ENCODE data around the gene USF2. TPM values are rescaled to one million over a fixed set of nuclear protein-coding genes. Genes with fewer than 3 reads are reported as not detected.
A peak's percentile ranks its signal among the peaks of the same experiment; 100 is the strongest.
"Not testable (repeated sequence)": the region's sequence is repeated elsewhere in the genome, so short reads cannot be mapped to it uniquely, and the experiment has no call there.

USF2 gene
- 90.7 and 98.8 TPM in 2 replicates for total RNA-seq (2014; rRNA removed; shearing (Covaris generic))

DNA sequence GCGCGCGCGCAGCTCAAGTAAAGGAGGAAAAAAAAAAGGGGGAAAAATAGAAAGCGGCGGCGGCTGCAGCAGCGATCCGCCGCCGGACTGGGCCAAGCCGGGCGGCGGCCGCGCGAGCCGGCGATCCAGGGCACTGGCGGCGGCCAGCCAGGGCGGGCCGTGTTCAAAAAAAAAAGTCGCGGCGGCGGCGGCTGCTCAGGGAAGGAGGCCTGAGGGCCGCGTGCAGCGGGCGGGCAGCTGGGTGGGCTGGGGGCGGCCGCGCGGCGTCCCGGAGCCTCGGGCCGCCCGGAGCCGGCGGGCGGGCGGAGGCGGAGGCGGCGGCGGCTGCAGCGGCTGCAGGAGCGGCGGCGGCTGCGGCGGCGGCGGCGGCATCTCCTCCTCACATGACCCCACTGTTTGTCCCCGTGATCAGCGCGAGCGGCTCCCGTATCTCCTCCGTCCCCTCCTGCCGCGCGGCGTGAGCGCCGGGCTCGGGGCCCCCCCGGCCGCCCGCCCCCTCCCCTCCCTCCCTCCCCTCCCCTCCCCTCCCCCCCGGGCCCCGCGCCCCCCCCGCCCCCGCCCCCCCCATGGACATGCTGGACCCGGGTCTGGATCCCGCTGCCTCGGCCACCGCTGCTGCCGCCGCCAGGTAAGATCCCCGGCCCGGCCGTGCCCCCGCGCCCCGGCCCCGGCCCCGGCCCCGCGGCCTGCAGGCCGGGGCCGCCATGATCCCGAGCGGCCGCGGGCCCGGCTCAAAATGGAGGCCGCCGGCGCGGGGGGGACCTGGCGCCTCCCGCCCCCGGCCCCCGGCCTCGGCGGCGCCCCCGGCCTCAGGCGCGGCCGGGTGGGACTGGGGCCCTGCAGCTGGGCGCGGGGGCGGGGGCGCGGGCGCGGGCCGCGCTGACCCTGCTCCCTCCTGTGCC is at the start of gene USF2:
USF2 (plus strand) TSS at position 427 of the 902 bp plus-strand sequence; CDS start at position 567, 140 bp downstream.
- in situ Hi-C loops (cut with HindIII; ENCODE audit: low sequenced_read_pairs), result no loop called here
- DNase-seq (ENCODE audit: low spot score), result peak; percentile 67

DNA sequence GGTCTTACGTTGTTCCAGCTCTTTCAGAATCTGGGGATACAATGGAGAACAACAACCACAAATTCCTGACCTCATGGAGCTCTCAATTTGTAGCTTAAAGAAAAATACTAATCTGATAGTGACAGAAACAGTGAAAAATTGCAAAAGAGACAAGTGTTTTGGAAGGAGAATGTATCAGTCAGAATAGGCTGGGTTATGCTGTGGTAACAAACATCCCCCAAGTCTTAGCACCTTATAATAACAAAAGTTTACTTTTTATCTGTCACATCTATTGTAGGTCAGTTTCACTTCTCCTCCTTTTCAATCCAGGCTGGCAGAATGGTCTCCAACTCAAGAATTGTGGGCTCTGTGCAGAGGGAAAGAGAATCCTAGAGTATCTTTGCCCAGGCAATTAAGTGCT is 49.8 kb upstream of the USF2 start:
- no peak for DNase-seq (ENCODE audit: low spot score)
- in situ Hi-C loops (cut with HindIII; ENCODE audit: low sequenced_read_pairs), result no loop called here

DNA sequence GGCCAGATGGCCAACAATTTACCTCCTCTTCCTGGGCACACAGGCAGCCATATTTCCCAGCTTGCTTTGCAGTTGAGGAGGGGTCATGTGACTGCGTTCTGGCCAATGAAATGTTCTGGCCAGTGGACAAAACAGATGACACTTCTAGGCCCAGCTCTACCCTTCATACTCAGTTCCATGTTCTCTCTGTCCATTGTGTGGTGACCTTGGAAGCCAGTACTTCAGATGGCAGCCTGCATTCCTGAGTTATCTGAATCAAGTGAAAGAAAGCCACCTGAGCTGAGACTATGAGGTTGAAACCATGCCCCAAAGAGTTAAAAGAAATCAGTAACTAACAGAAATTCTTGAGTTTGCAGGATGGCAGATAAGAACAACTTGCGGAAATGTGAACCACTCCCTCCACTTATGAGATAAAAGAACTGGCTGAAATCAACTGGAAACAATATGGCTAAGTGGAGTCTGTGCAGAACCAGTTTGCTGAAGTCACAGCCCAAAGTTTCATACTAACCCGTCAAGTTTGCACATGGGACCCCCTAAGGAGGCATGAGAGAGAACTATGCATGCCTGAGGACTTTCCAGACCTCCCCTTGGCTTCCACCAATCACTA is 48.3 kb upstream of the USF2 start:
- no peak for DNase-seq (ENCODE audit: low spot score)
- in situ Hi-C loops (cut with HindIII; ENCODE audit: low sequenced_read_pairs), result no loop called here

DNA sequence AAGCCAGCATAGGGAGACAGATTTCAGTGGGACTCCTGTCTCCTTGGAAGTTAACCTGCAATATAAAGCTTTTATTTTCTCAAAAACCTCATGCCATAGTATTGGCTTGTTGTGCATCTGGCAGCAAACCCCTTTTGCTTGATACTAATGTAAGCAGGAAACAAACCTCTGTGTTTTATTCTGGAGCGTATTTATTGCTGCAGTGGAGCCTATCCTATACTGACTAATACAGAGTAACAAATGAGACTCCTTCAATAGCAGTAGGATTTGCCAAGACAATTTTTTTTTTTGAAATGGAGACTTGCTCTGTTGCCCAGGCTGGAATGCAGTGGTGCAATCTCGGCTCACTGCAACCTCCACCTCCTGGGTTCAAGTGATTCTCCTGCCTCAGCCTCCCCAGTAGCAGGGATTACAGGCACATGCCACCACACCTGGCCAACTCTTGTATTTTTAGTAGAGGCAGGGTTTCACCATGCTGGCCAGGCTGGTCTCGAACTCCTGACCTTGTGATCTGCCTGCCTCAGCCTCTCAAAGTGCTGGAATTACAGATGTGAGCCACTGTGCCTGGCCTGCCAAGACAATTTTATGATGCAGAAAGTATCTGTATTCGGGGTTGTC is 47.7 kb upstream of the USF2 start:
- DNase-seq (ENCODE audit: low spot score); in situ Hi-C loops (cut with HindIII; ENCODE audit: low sequenced_read_pairs): not testable (repeated sequence)

GRCh38 chr19:35222373-35223015 is 46.3 kb upstream of the USF2 start:
- DNase-seq (ENCODE audit: low spot score), result no peak
- in situ Hi-C loops (cut with HindIII; ENCODE audit: low sequenced_read_pairs), result no loop called here

GRCh38 chr19:35223084-35223790 is 45.5 kb upstream of the USF2 start:
- DNase-seq (ENCODE audit: low spot score), result no peak
- in situ Hi-C loops (cut with HindIII; ENCODE audit: low sequenced_read_pairs), result no loop called here

- DNase-seq (ENCODE audit: low spot score), result no peak
- in situ Hi-C loops (cut with HindIII; ENCODE audit: low sequenced_read_pairs), result no loop called here
Observed at GRCh38 chr19:35223862-35224505, 44.8 kb upstream of the USF2 start.

GRCh38 chr19:35224681-35225571 is 43.8 kb upstream of the USF2 start:
- in situ Hi-C loops (cut with HindIII; ENCODE audit: low sequenced_read_pairs), result no loop called here
- DNase-seq (ENCODE audit: low spot score), result no peak

DNA sequence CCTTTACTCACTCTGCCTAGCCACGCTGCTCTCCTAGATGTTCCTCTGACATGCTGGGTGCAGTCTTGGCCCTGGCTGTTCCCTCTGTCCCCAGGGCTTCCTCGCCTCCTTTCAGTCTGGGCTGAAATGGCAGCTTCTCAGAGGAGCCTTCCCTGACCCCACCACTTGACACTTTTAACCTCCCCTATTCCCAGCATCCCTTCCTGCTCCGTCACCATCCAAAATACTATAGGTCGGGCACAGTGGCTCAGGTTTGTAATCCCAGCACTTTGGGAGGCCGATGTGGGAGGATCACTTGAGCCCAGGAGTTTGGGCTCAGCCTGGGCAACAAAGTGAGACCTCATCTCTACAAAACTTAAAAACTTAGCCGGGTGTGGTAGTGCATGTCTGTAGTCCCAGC is 42.8 kb upstream of the USF2 start:
- in situ Hi-C loops (cut with HindIII; ENCODE audit: low sequenced_read_pairs), result no loop called here
- DNase-seq (ENCODE audit: low spot score), result no peak

- in situ Hi-C loops (cut with HindIII; ENCODE audit: low sequenced_read_pairs), result no loop called here
- DNase-seq (ENCODE audit: low spot score), result no peak
Observed at GRCh38 chr19:35226748-35227147, 42.0 kb upstream of the USF2 start.

GRCh38 chr19:35228177-35228930 is 40.4 kb upstream of the USF2 start, which contains the start of gene FAM187B:
Gene FAM187B, minus strand, starts transcription at chr19:35228739. Its CDS starts 59 bp downstream, at chr19:35228680.
- in situ Hi-C loops (cut with HindIII; ENCODE audit: low sequenced_read_pairs), result no loop called here
- no peak for DNase-seq (ENCODE audit: low spot score)

DNA sequence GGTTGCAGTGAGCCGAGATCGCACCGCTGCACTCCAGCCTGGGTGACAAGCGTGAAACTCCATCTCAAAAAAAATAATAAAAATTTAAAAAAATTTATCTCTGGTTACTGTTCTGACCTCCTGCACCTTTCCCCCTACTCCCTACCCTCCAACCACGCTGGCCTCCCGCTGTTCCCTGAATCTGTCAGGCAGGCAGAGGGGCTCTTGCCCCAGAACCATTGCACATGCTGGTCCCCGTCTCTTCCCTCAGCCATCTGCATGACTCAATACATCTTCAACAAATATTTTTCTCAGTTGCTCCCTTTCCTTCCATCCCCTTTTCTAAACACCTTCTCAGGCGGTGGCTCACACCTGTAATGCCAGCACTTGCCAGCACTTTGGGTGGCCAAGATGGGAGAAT is 39.2 kb upstream of the USF2 start:
- DNase-seq (ENCODE audit: low spot score), result no peak
- in situ Hi-C loops (cut with HindIII; ENCODE audit: low sequenced_read_pairs), result no loop called here

DNA sequence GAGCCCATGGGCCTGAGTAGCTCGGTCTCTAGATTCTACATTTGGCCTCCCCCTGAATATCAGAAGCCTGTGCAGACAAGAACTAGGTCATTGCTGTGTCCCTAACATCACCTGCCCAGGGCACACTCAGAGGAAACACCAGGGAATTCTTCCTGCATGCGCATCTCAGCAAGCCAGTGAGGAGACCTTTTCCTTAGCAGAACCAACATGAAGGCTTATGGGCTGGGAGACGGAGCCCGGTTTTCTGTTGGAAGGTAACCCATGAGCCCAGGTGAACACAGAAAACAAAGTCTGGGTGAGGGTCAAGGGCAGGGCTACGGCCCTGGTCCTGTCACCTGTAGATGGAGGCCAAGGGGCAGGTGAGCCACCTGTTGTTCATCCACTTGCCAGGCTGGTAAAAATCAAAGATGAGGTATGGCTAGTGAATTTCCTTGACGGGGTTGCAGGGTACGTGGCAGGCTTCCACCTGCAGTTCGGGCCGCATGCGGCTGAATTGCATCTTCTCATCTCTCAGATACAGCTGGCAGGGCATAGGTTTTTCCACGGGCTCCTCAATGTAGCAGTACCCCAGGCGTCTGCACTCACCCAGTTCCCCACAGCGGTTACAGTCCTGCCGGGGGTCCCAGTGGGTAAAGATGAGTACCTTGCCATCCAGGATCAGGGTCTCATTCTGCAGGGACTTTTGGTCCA is 36.7 kb upstream of the USF2 start:
- no peak for DNase-seq (ENCODE audit: low spot score)
- in situ Hi-C loops (cut with HindIII; ENCODE audit: low sequenced_read_pairs), result no loop called here

DNA sequence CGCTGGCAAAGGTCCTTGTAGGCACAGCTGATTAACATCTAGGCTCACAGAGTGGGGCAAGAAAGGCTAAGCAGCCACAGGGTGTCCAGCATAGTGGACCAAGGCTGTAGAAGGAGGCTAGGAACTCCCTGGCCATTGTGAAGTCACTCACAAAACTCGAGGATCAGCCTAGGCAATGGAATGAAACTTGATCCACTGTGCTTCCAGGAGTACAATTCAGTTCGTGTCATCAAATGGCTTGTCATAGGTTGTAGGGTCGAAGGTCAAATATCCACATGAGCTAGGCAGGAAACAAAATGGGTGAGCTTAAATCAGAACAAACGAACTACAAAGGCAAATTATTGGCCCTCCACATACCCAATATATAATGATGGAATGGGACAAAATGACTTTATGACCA is 35.9 kb upstream of the USF2 start:
- in situ Hi-C loops (cut with HindIII; ENCODE audit: low sequenced_read_pairs), result no loop called here
- no peak for DNase-seq (ENCODE audit: low spot score)

GRCh38 chr19:35236638-35237400 is 31.9 kb upstream of the USF2 start:
- in situ Hi-C loops (cut with HindIII; ENCODE audit: low sequenced_read_pairs), result no loop called here
- no peak for DNase-seq (ENCODE audit: low spot score)

- in situ Hi-C loops (cut with HindIII; ENCODE audit: low sequenced_read_pairs); DNase-seq (ENCODE audit: low spot score): not testable (repeated sequence)
Observed at GRCh38 chr19:35239597-35239996, 29.2 kb upstream of the USF2 start.

Measured in G401 (cell line).